HG03064 (cell line): ENCODE measurements around the gene ANKRD39.
"Not testable (repeated sequence)": the region's sequence is repeated elsewhere in the genome, so short reads cannot be mapped to it uniquely, and the experiment has no call there.

Source experiments
- ATAC-seq: cut with Tn5 transposase; IDR thresholded peaks from one replicate; pipeline ENCODE4 v1.9.1; 2021; ENCODE audit warnings: low read depth; ENCODE audit not compliant: unreplicated experiment

The ANKRD39 gene

GRCh38 chr2:96874198-96874831 lies 16.5 kb upstream of the ANKRD39 start:
- no peak for ATAC-seq

GRCh38 chr2:96873651-96874096 lies 15.9 kb upstream of the ANKRD39 start:
- ATAC-seq = no peak

- no peak for ATAC-seq
Observed at GRCh38 chr2:96872591-96873349, 15.0 kb upstream of the ANKRD39 start.

DNA sequence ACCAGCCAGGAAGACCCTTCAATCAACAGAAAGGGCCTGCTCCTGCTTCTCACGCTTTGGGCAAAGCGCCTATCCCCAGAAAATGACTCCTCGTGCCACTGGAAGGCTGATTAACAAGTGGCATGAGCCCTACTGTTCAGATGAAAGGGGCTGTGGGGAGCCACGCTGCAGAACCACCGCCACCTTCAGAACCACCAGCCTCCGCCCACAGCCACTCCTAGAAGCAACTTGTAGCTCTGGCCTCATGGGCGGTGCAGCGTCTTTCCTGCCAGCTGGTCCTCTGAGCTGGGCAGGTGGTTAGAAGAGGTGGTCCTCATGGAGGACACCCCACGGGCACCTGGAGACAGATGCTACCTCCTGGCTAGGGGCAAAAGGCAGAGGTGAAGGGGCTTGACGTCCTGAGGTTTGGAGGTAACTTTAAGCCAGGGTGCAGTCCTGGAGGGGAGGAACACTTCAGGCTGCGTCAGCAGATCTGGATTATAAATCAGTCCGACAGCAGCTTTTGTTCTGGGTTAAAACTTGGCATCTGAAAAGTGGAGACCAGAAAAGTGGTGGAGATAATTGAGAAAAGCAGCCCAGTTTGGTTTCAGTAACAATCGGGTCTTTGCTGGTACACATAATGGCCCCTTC lies 12.9 kb upstream of the ANKRD39 start:
- ATAC-seq = no peak

DNA sequence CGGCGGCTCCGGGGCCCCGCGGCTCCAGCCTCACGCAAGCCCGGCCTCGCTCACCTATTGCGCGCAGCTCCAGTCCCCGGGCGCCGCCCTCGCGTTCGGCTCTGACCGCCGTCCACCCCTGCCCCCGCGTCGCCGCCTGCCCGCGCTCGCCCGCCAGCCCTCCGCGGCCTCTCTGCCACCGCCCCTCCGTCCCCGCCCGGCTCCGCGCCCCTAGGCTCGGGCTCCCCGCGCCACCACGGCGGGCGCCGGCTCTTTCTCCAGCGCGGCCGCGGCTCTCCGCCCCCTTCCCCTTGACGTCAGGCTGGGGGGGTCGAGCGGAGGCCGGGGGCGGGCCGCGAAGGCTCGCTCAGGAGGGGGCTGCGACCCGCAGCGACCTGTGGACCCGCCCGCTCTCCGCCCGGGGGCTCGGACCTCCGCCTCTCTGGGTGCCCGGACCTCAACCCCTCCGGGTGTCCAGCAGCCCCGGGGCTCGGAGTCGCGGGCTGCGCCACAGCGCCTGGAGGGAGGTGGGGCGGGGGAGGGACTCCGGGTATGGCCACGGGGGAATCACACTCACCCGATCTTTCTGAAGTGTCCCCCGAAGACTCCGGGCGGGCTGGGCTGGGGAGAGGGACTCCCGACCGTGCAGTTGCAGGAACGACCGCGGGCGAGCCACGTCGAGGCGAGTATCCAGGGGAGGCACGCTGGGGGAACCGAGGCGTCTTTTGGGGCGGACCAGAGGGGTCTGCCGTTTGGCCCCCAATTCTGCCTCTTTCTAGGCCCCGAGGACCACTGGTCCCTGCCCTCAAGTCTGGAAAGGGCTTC lies 12.2 kb upstream of the ANKRD39 start, which contains the start of gene SEMA4C:
Gene SEMA4C, minus strand, starts transcription at position 259 of the 804 bp plus-strand sequence. CDS start 2,194 bp downstream, outside the sequence.
- ATAC-seq = no peak

DNA sequence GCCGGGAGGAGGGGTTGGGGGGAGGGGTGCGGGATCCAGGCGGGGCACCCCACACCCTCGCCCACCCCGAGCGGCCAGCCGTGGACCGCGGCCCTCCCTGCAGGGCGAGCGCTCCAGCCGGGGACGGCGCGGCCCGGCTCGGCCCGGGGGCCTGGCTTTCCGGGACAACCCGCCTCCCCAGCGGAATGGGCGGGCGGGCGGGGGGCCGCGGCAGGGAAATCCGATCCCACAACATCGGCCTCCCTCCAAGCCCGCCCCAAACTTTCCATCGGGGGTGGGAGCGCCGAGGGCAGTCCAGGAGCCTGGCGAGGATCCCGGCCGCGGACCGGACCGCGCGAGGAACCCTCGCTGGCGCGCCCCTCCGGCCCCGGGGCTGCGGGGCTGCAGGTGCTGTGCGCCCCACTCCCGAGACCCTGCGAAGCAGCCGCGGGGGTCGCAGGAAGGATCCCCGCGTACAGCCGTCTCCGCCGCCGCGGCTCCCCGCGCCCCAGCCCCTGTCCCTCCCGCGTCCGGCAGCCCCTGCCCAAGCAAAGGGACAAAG lies 11.5 kb upstream of the ANKRD39 start:
- ATAC-seq = peak; percentile 10

- peak; percentile 36 for ATAC-seq
Observed at GRCh38 chr2:96868555-96869280, 10.9 kb upstream of the ANKRD39 start.

GRCh38 chr2:96867756-96868554 lies 10.1 kb upstream of the ANKRD39 start:
- ATAC-seq = no peak

- no peak for ATAC-seq
Observed at GRCh38 chr2:96866986-96867755, 9.4 kb upstream of the ANKRD39 start.

DNA sequence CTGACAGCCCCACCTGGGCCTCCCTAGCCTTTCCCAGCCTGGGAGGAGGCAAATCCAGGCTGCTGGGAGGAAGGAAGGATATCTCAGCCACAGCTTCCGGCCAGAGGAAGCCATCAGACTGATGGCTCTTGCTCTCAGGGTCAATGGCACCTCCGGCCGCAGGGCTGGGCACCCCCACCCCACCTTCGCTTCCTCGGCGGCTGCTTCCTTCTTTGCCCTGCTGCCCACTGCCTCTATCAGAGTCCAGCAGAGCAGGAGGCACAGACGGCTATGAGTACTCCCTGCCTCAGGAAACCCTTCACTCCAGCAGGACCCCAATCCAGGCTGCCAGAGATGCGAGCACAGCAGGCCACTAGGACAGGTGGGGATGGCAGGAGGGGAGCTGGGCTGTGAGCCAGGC lies 8.8 kb upstream of the ANKRD39 start:
- ATAC-seq = no peak

- no peak for ATAC-seq
Observed at GRCh38 chr2:96866149-96866548, 8.3 kb upstream of the ANKRD39 start.

GRCh38 chr2:96865654-96866053 lies 7.8 kb upstream of the ANKRD39 start:
- ATAC-seq = no peak

GRCh38 chr2:96864343-96865091 lies 6.7 kb upstream of the ANKRD39 start:
- no peak for ATAC-seq

GRCh38 chr2:96863575-96864342 lies 5.9 kb upstream of the ANKRD39 start:
- no peak for ATAC-seq

DNA sequence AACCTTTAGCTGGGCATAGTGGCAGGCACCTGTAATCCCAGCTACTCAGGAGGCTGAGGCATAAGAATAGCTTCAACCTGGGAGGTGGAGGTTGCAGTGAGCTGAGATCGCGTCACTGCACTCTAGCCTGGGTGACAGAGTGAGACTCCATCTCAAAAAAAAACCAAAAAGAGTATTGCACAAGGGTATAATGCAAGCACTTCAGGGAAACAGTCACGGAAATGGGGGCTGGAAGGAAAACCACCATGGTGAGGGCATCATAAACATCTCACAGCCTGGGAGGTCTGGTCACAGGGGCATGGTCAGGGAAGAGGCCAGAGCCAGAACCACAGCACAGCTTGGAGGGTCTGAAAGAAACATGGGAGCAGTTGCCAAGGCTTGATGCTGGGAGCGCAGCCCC lies 5.2 kb upstream of the ANKRD39 start:
- ATAC-seq = not testable (repeated sequence)

- no peak for ATAC-seq
Observed at GRCh38 chr2:96861074-96861473, 3.3 kb upstream of the ANKRD39 start.
